ENCODE data around the gene TMEM203.
A peak's percentile ranks its signal among the peaks of the same experiment; 100 is the strongest.

TMEM203 gene

GRCh38 chr9:137163805-137164204 lies 41.6 kb downstream of the TMEM203 start:
- DNase-seq (ENCODE audit: low read depth), result no peak
- H3K4me3 ChIP-seq (ENCODE audit: control insufficient read depth, low read depth, low read length), result no peak overlapping the region
- TF ChIP-seq CTCF (conservative IDR thresholded peaks at IDR 0.05; ENCODE audit: control insufficient read depth, insufficient read depth, low read depth, low read length), result no peak

- no peak for DNase-seq (ENCODE audit: low read depth)
- H3K4me3 ChIP-seq (ENCODE audit: control insufficient read depth, low read depth, low read length), result no peak overlapping the region
- TF ChIP-seq CTCF (conservative IDR thresholded peaks at IDR 0.05; ENCODE audit: control insufficient read depth, insufficient read depth, low read depth, low read length), result no peak
Measured at GRCh38 chr9:137163365-137163715, 42.1 kb downstream of the TMEM203 start.

GRCh38 chr9:137162505-137163364 lies 42.7 kb downstream of the TMEM203 start:
- peak; percentile 12 for DNase-seq (ENCODE audit: low read depth)
- TF ChIP-seq CTCF (conservative IDR thresholded peaks at IDR 0.05; ENCODE audit: control insufficient read depth, insufficient read depth, low read depth, low read length), result no peak
- H3K4me3 ChIP-seq (ENCODE audit: control insufficient read depth, low read depth, low read length), result no peak overlapping the region

GRCh38 chr9:137161558-137162486 lies 43.6 kb downstream of the TMEM203 start:
- DNase-seq (ENCODE audit: low read depth), result no peak
- no peak overlapping the region for H3K4me3 ChIP-seq (ENCODE audit: control insufficient read depth, low read depth, low read length)
- no peak for TF ChIP-seq CTCF (conservative IDR thresholded peaks at IDR 0.05; ENCODE audit: control insufficient read depth, insufficient read depth, low read depth, low read length)

GRCh38 chr9:137160716-137161557 lies 44.5 kb downstream of the TMEM203 start:
- no peak for DNase-seq (ENCODE audit: low read depth)
- no peak for TF ChIP-seq CTCF (conservative IDR thresholded peaks at IDR 0.05; ENCODE audit: control insufficient read depth, insufficient read depth, low read depth, low read length)
- H3K4me3 ChIP-seq (ENCODE audit: control insufficient read depth, low read depth, low read length), result no peak overlapping the region

GRCh38 chr9:137160054-137160425 lies 45.4 kb downstream of the TMEM203 start:
- no peak for TF ChIP-seq CTCF (conservative IDR thresholded peaks at IDR 0.05; ENCODE audit: control insufficient read depth, insufficient read depth, low read depth, low read length)
- no peak for DNase-seq (ENCODE audit: low read depth)
- no peak overlapping the region for H3K4me3 ChIP-seq (ENCODE audit: control insufficient read depth, low read depth, low read length)

All from fibroblast of mammary gland (primary cell).